Hepatic stellate cell (primary cell): ENCODE measurements around the gene FCN3.

Experiments
- DNase-seq: peaks from one replicate; pipeline ENCODE4 v3.0.0; 2011; ENCODE audit warnings: low spot score

FCN3 gene

GRCh38 chr1:27358038-27358927 is 16.3 kb downstream of the FCN3 start:
- no peak for DNase-seq

GRCh38 chr1:27357281-27358037 is 17.2 kb downstream of the FCN3 start:
- DNase-seq = peak; percentile 81

GRCh38 chr1:27356619-27357280 is 17.9 kb downstream of the FCN3 start:
- DNase-seq = no peak

- DNase-seq = no peak
These were observed 18.4 kb downstream of the FCN3 start for GRCh38 chr1:27356277-27356618.

GRCh38 chr1:27355683-27356082 is 18.9 kb downstream of the FCN3 start:
- no peak for DNase-seq

GRCh38 chr1:27353629-27354028 is 21.0 kb downstream of the FCN3 start:
- DNase-seq = no peak

GRCh38 chr1:27353166-27353565 is 21.5 kb downstream of the FCN3 start:
- no peak for DNase-seq

- no peak for DNase-seq
These were observed 23.0 kb downstream of the FCN3 start for GRCh38 chr1:27351541-27352107.

- DNase-seq = peak; percentile 60
These were observed 23.7 kb downstream of the FCN3 start for GRCh38 chr1:27350663-27351540.

GRCh38 chr1:27349784-27350662 is 24.6 kb downstream of the FCN3 start:
- DNase-seq = peak; percentile 92

GRCh38 chr1:27348861-27349783 is 25.5 kb downstream of the FCN3 start:
- DNase-seq = no peak

GRCh38 chr1:27346991-27347624 is 27.5 kb downstream of the FCN3 start:
- DNase-seq = no peak

GRCh38 chr1:27346357-27346756 is 28.3 kb downstream of the FCN3 start:
- no peak for DNase-seq

- no peak for DNase-seq
These were observed 29.4 kb downstream of the FCN3 start for GRCh38 chr1:27345272-27345671.

- DNase-seq = no peak
These were observed 31.0 kb downstream of the FCN3 start for GRCh38 chr1:27343639-27344025.

- no peak for DNase-seq
These were observed 31.6 kb downstream of the FCN3 start for GRCh38 chr1:27342778-27343638.

- no peak for DNase-seq
These were observed 32.2 kb downstream of the FCN3 start for GRCh38 chr1:27342391-27342777.
